Astrocyte (in vitro differentiated cells and primary cell): Measurements from ENCODE around the gene RFX4. TPM values are rescaled to one million over a fixed set of nuclear protein-coding genes. Genes with fewer than 3 reads are reported as not detected.

Experiments used
- DNase-seq: peaks from one replicate; pipeline ENCODE4 v3.0.0-alpha.2; 2010; ENCODE audit warnings: low read depth
- FAIRE-seq: peaks from 2 replicates; lab custom pipeline; 2011; peaks lifted over from hg19 to GRCh38; lab: Jason Lieb, UNC
- H2AFZ ChIP-seq: 2 replicates; pipeline ENCODE4 v1.6.0; 2012; ENCODE audit warnings: low read depth, low read length, inconsistent platforms
- H3K27ac ChIP-seq: 2 replicates; pipeline ENCODE4 v1.5.1; 2011; ENCODE audit warnings: low read depth, low read length, inconsistent platforms
- H3K27me3 ChIP-seq: 2 replicates; pipeline ENCODE4 v1.6.0; 2011; ENCODE audit warnings: low read length, inconsistent platforms; ENCODE audit not compliant: insufficient read depth
- H3K36me3 ChIP-seq: 2 replicates; pipeline ENCODE4 v1.5.1; 2011; ENCODE audit warnings: low read length, inconsistent platforms; ENCODE audit not compliant: insufficient read depth
- H3K4me1 ChIP-seq: 2 replicates; pipeline ENCODE4 v1.5.1; 2011; ENCODE audit warnings: low read length, inconsistent platforms; ENCODE audit not compliant: insufficient read depth
- H3K4me2 ChIP-seq: 2 replicates; pipeline ENCODE4 v1.6.0; 2012; ENCODE audit warnings: low read length, inconsistent platforms
- H3K4me3 ChIP-seq: 2 replicates; pipeline ENCODE4 v1.5.1; 2011; ENCODE audit warnings: low read depth, mild to moderate bottlenecking, low read length, inconsistent platforms; ENCODE audit not compliant: insufficient read depth
- H3K79me2 ChIP-seq: 2 replicates; pipeline ENCODE4 v1.6.0; 2012; ENCODE audit warnings: mild to moderate bottlenecking, low read length, inconsistent platforms; ENCODE audit not compliant: insufficient read depth
- H3K9ac ChIP-seq: 2 replicates; pipeline ENCODE4 v1.6.0; 2012; ENCODE audit warnings: mild to moderate bottlenecking, low read length, inconsistent platforms
- H3K9me3 ChIP-seq: 2 replicates; pipeline ENCODE4 v1.5.1; 2012; ENCODE audit warnings: low read depth, mild to moderate bottlenecking, low read length, inconsistent platforms; ENCODE audit not compliant: insufficient read depth
- H4K20me1 ChIP-seq: 2 replicates; pipeline ENCODE4 v1.6.0; 2012; ENCODE audit warnings: low read length, inconsistent platforms; ENCODE audit not compliant: insufficient read depth
- H3K27ac Mint-ChIP-seq: one replicate; pipeline ENCODE4 v1.8.0; 2021; ENCODE audit warnings: mild to moderate bottlenecking, mixed read lengths; ENCODE audit not compliant: unreplicated experiment
- H3K27me3 Mint-ChIP-seq: one replicate; pipeline ENCODE4 v1.8.0; 2021; ENCODE audit warnings: low read depth, mixed read lengths; ENCODE audit not compliant: unreplicated experiment
- H3K36me3 Mint-ChIP-seq: one replicate; pipeline ENCODE4 v1.8.0; 2021; ENCODE audit warnings: low read depth, mixed read lengths; ENCODE audit not compliant: unreplicated experiment
- H3K4me1 Mint-ChIP-seq: one replicate; pipeline ENCODE4 v1.8.0; 2021; ENCODE audit warnings: low read depth, mixed read lengths; ENCODE audit not compliant: unreplicated experiment
- H3K4me3 Mint-ChIP-seq: one replicate; pipeline ENCODE4 v1.8.0; 2021; ENCODE audit warnings: mild to moderate bottlenecking, moderate library complexity, mixed read lengths; ENCODE audit not compliant: unreplicated experiment
- H3K9me3 Mint-ChIP-seq: one replicate; pipeline ENCODE4 v1.8.0; 2021; ENCODE audit warnings: mild to moderate bottlenecking, mixed read lengths; ENCODE audit not compliant: unreplicated experiment
- EZH2 ChIP-seq: IDR thresholded peaks from 2 replicates; pipeline ENCODE4 v1.6.1; 2012; ENCODE audit warnings: mild to moderate bottlenecking, low read length, inconsistent platforms; ENCODE audit not compliant: insufficient read depth
- total RNA-seq: library from RNA; stranded (reverse); gene quantifications from 2 replicates; pipeline ENCODE4 v1.2.1, GENCODE V29; 2021
- TF ChIP-seq, protein P1 (sequence below): IDR thresholded peaks from 2 replicates; pipeline ENCODE4 v1.5.1; 2011; ENCODE audit warnings: low read depth, mild to moderate bottlenecking, inconsistent platforms, low read length, moderate library complexity; ENCODE audit not compliant: insufficient read depth

RFX4 gene
- total RNA-seq, 1 donor from 2014 or later, result 0.07 TPM

DNA sequence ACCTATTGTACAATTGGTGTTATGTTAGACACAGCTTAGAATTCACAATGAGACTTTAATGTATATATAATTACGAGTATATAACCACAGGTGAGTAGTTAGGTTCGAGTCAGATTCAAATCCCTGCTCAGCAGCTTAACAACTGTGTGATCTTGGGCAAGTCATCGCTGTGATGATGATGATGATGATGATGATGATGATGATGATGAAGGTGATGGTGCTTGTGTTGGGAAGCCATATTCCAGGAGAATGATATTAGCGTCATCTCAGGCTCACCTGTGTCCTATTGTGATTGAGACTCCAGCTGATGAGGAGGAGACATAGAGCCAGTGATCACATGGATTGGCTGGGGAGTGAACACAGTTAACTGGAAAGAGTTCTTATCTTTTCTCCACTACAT is 16.5 kb downstream of the RFX4 start:
- H3K27ac Mint-ChIP-seq, result no peak overlapping the region
- no peaks in the 10 kb centered on the region for H3K9me3 ChIP-seq
- H3K9ac ChIP-seq, result no peak overlapping the region
- no peak overlapping the region for H3K4me3 Mint-ChIP-seq
- no peak for TF ChIP-seq EZH2
- TF ChIP-seq, protein P1, sequence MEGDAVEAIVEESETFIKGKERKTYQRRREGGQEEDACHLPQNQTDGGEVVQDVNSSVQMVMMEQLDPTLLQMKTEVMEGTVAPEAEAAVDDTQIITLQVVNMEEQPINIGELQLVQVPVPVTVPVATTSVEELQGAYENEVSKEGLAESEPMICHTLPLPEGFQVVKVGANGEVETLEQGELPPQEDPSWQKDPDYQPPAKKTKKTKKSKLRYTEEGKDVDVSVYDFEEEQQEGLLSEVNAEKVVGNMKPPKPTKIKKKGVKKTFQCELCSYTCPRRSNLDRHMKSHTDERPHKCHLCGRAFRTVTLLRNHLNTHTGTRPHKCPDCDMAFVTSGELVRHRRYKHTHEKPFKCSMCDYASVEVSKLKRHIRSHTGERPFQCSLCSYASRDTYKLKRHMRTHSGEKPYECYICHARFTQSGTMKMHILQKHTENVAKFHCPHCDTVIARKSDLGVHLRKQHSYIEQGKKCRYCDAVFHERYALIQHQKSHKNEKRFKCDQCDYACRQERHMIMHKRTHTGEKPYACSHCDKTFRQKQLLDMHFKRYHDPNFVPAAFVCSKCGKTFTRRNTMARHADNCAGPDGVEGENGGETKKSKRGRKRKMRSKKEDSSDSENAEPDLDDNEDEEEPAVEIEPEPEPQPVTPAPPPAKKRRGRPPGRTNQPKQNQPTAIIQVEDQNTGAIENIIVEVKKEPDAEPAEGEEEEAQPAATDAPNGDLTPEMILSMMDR, result no peak
- no peaks in the 10 kb centered on the region for H3K4me1 Mint-ChIP-seq
- peaks cover 35% of the 10 kb centered on the region for H3K27me3 Mint-ChIP-seq
- no peaks in the 10 kb centered on the region for H3K79me2 ChIP-seq
- H3K4me3 ChIP-seq, result no peak overlapping the region
- H3K36me3 Mint-ChIP-seq, result no peaks in the 10 kb centered on the region
- no peaks in the 10 kb centered on the region for H3K4me1 ChIP-seq
- no peak overlapping the region for H2AFZ ChIP-seq
- H3K4me2 ChIP-seq, result no peak overlapping the region
- no peaks in the 10 kb centered on the region for H4K20me1 ChIP-seq
- H3K27me3 ChIP-seq, result peaks cover 18% of the 10 kb centered on the region
- DNase-seq, result no peak
- FAIRE-seq, result no peak
- no peaks in the 10 kb centered on the region for H3K36me3 ChIP-seq
- H3K9me3 Mint-ChIP-seq, result peaks cover 8% of the 10 kb centered on the region
- no peak overlapping the region for H3K27ac ChIP-seq

DNA sequence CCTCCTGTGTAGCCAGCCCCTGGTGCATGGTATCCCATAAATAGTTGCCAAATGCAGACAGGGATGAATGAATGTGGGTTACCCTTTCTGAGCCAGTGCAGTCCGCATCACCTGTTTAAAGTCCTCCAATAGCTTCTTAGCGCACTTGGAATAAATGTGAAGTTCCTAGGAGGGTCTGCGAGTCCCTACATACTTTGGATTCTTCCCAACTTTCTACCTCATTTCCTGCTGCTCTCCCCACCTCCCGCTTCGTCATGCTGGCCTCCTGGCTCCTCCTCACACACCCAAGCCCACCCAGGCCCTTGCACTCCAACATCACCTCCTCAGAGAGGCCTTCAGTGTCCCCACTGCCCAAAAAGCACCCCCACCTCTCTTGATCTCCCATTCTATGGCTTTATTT is 17.7 kb downstream of the RFX4 start:
- no peak overlapping the region for H3K4me2 ChIP-seq
- no peaks in the 10 kb centered on the region for H3K36me3 Mint-ChIP-seq
- no peak overlapping the region for H3K4me3 Mint-ChIP-seq

DNA sequence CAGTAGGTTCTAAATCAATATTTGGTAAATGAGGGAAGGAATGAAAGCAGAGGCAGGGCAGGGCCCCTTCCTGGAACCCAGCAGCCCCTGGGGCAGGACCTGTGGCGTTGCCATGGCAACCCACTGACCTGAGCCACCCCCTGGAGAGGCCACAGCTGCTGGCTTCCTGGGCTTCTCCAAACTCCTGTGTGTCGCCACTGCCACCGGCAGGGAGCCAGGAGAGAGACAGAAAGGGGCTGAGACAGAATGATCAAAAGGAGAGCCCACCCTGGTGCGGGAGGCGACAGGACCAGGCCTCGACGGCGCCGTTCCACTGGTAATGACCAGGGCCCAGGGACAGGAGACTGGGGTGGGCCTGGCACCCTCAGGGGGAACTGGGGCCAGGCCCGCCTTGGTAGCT is 18.2 kb downstream of the RFX4 start:
- H3K36me3 Mint-ChIP-seq, result no peaks in the 10 kb centered on the region

More for the DNA sequence above, 17.7 kb downstream of the RFX4 start:
- Mint-ChIP-seq H3K27me3 (peaks cover 31% of the 10 kb centered on the region), H3K4me1 (no peaks in the 10 kb centered on the region), H3K27ac (no peak overlapping the region), H3K9me3 (peaks cover 8% of the 10 kb centered on the region)
- no peaks in the 10 kb centered on the region for H3K79me2 ChIP-seq
- no peak overlapping the region for H3K9ac ChIP-seq
- no peaks in the 10 kb centered on the region for H3K36me3 ChIP-seq
- no peaks in the 10 kb centered on the region for H4K20me1 ChIP-seq
- no peak for DNase-seq
- H3K9me3 ChIP-seq, result no peaks in the 10 kb centered on the region
- FAIRE-seq, result no peak
- TF ChIP-seq EZH2, result no peak
- TF ChIP-seq, protein P1, result no peak
- peaks cover 8% of the 10 kb centered on the region for H3K27me3 ChIP-seq
- no peak overlapping the region for H3K4me3 ChIP-seq
- no peak overlapping the region for H3K27ac ChIP-seq
- H3K4me1 ChIP-seq, result no peaks in the 10 kb centered on the region
- peak overlapping the region; percentile 27 for H2AFZ ChIP-seq

More for the DNA sequence above, 18.2 kb downstream of the RFX4 start:
- no peak overlapping the region for H3K27ac Mint-ChIP-seq
- DNase-seq (no peak), FAIRE-seq (no peak)
- TF ChIP-seq, protein P1, result no peak
- no peak for TF ChIP-seq EZH2
- H3K9ac ChIP-seq, result no peak overlapping the region
- no peaks in the 10 kb centered on the region for H4K20me1 ChIP-seq
- no peaks in the 10 kb centered on the region for H3K36me3 ChIP-seq
- H2AFZ ChIP-seq, result no peak overlapping the region
- peaks cover 8% of the 10 kb centered on the region for H3K9me3 Mint-ChIP-seq
- no peak overlapping the region for H3K27ac ChIP-seq
- no peaks in the 10 kb centered on the region for H3K9me3 ChIP-seq
- no peak overlapping the region for H3K4me2 ChIP-seq
- no peaks in the 10 kb centered on the region for H3K79me2 ChIP-seq
- peaks cover 3% of the 10 kb centered on the region for H3K27me3 ChIP-seq
- peaks cover 32% of the 10 kb centered on the region for H3K27me3 Mint-ChIP-seq
- no peak overlapping the region for H3K4me3 ChIP-seq
- H3K4me1 ChIP-seq, result no peaks in the 10 kb centered on the region
- no peak overlapping the region for H3K4me3 Mint-ChIP-seq
- H3K4me1 Mint-ChIP-seq, result no peaks in the 10 kb centered on the region
